Adrenal gland (tissue), 5 donors: ENCODE measurements around the gene HIPK4.

Source experiments
- POLR2A ChIP-seq, 2 donors: fragments of 450-650 bp; IDR thresholded peaks; one replicate each; pipeline ENCODE4 v1.6.1; 2017; ENCODE audit warnings: antibody characterized with exemption in 2 of 2, mild to moderate bottlenecking in 2 of 2, moderate library complexity in 1 of 2
- TF ChIP-seq, protein P1 (sequence below), 6 experiments: fragments of 450-650 bp in 4 of 6; fragments of 200-600 bp in 2 of 6; sonication (generic) in 1 of 6; IDR thresholded peaks; 1 replicate in 5 of 6; 2 replicates in 1 of 6; pipeline versions ENCODE4 v1.5.1 to v1.8.0; 2016 to 2021; ENCODE audit warnings: antibody characterized with exemption in 6 of 6, mild to moderate bottlenecking in 2 of 6, moderate library complexity in 1 of 6
- donor health status: DM: no; HTN: no; CAD: no.

GRCh38 chr19:40423938-40424337 lies 34.0 kb upstream of the HIPK4 start:
- no peak for TF ChIP-seq POLR2A (IDR thresholded peaks at IDR 0.05)
- TF ChIP-seq, protein P1, sequence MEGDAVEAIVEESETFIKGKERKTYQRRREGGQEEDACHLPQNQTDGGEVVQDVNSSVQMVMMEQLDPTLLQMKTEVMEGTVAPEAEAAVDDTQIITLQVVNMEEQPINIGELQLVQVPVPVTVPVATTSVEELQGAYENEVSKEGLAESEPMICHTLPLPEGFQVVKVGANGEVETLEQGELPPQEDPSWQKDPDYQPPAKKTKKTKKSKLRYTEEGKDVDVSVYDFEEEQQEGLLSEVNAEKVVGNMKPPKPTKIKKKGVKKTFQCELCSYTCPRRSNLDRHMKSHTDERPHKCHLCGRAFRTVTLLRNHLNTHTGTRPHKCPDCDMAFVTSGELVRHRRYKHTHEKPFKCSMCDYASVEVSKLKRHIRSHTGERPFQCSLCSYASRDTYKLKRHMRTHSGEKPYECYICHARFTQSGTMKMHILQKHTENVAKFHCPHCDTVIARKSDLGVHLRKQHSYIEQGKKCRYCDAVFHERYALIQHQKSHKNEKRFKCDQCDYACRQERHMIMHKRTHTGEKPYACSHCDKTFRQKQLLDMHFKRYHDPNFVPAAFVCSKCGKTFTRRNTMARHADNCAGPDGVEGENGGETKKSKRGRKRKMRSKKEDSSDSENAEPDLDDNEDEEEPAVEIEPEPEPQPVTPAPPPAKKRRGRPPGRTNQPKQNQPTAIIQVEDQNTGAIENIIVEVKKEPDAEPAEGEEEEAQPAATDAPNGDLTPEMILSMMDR (IDR thresholded peaks at IDR 0.05), result no peak
